Measurements from ENCODE around the gene OR11H1.
"Not testable (repeated sequence)": the region's sequence is repeated elsewhere in the genome, so short reads cannot be mapped to it uniquely, and the experiment has no call there.

OR11H1 gene

GRCh38 chr22:15527892-15528291 lies at the start of gene OR11H1:
OR11H1 (plus strand) TSS chr22:15528192; CDS start chr22:15528192, 0 bp downstream.
- DNase-seq: not testable (repeated sequence)

GRCh38 chr22:15509967-15510366 lies 18.0 kb upstream of the OR11H1 start:
- DNase-seq: not testable (repeated sequence)

GRCh38 chr22:15515896-15516295 lies 12.1 kb upstream of the OR11H1 start:
- DNase-seq: not testable (repeated sequence)

- DNase-seq: not testable (repeated sequence)
Measured at GRCh38 chr22:15553767-15554166, 25.8 kb downstream of the OR11H1 start.

- not testable (repeated sequence) for DNase-seq
Measured at GRCh38 chr22:15563461-15563860, 35.5 kb downstream of the OR11H1 start.

GRCh38 chr22:15565063-15565462 lies 37.1 kb downstream of the OR11H1 start:
- DNase-seq: not testable (repeated sequence)
